ENCODE results near the gene RAET1G. TPM values are rescaled to one million over a fixed set of nuclear protein-coding genes. Genes with fewer than 3 reads are reported as not detected.
"Not testable (repeated sequence)": the region's sequence is repeated elsewhere in the genome, so short reads cannot be mapped to it uniquely, and the experiment has no call there.

RAET1G gene
- total RNA-seq, 2 donors from 2014 or later = not detected

- WGBS, 2 experiments (ENCODE audit: insufficient coverage in 1 of 2, insufficient read length in 1 of 2) = 26 to 27% methylated on average over 4 to 6 of the region's 6 CpGs
- no peaks in the 10 kb centered on the region for H3K9me3 Mint-ChIP-seq
Measured at GRCh38 chr6:149939909-149940671, 17.2 kb upstream of the RAET1G start.

GRCh38 chr6:149939356-149939648 lies 16.4 kb upstream of the RAET1G start:
- DNase-seq = peak; percentile 35
- no peak overlapping the region for H3K27ac ChIP-seq (ENCODE audit: low read depth, low read length)
- Mint-ChIP-seq H3K4me1 (peaks cover 3% of the 10 kb centered on the region), H3K27me3 (ENCODE audit: insufficient read depth) (peaks cover 100% of the 10 kb centered on the region), H3K4me3 (peak overlapping the region; percentile 12), H3K36me3 (ENCODE audit: low read depth) (no peaks in the 10 kb centered on the region), H3K9me3 (no peaks in the 10 kb centered on the region), H3K27ac (no peak overlapping the region)
- no peaks in the 10 kb centered on the region for H3K9me3 ChIP-seq (ENCODE audit: control insufficient read depth, low read length)
- no peak overlapping the region for H3K4me3 ChIP-seq (ENCODE audit: low read length)
- no peak for TF ChIP-seq CTCF (conservative IDR thresholded peaks at IDR 0.05)
- no peaks in the 10 kb centered on the region for H3K36me3 ChIP-seq (ENCODE audit: control insufficient read depth, insufficient read depth, low read length)
- H3K27me3 ChIP-seq (ENCODE audit: control insufficient read depth, insufficient read depth, low read length, poor library complexity, severe bottlenecking) = peaks cover 100% of the 10 kb centered on the region
- no peaks in the 10 kb centered on the region for H3K4me1 ChIP-seq (ENCODE audit: control insufficient read depth, insufficient read depth, low read length)
- no peak overlapping the region for H3K9ac ChIP-seq (ENCODE audit: extremely low read depth, low read length, poor library complexity, severe bottlenecking)
- WGBS, 2 experiments (ENCODE audit: insufficient coverage in 1 of 2, insufficient read length in 1 of 2) = 38 to 45% methylated on average over 3 to 5 of the region's 5 CpGs

More at GRCh38 chr6:149939909-149940671, 17.2 kb upstream of the RAET1G start:
- H3K4me1 Mint-ChIP-seq = peaks cover 3% of the 10 kb centered on the region
- H3K36me3 Mint-ChIP-seq (ENCODE audit: low read depth) = no peaks in the 10 kb centered on the region
- Histone ChIP-seq H3K36me3 (ENCODE audit: control insufficient read depth, insufficient read depth, low read length) (no peaks in the 10 kb centered on the region), H3K4me3 (ENCODE audit: low read length) (no peak overlapping the region), H3K9me3 (ENCODE audit: control insufficient read depth, low read length) (no peaks in the 10 kb centered on the region), H3K27me3 (ENCODE audit: control insufficient read depth, insufficient read depth, low read length, poor library complexity, severe bottlenecking) (peaks cover 92% of the 10 kb centered on the region), H3K4me1 (ENCODE audit: control insufficient read depth, insufficient read depth, low read length) (no peaks in the 10 kb centered on the region), H3K9ac (ENCODE audit: extremely low read depth, low read length, poor library complexity, severe bottlenecking) (no peak overlapping the region), H3K27ac (ENCODE audit: low read depth, low read length) (no peak overlapping the region)
- peak; percentile 42 for DNase-seq
- no peak overlapping the region for H3K27ac Mint-ChIP-seq
- no peak for TF ChIP-seq CTCF (conservative IDR thresholded peaks at IDR 0.05)
- H3K4me3 Mint-ChIP-seq = no peak overlapping the region
- H3K27me3 Mint-ChIP-seq (ENCODE audit: insufficient read depth) = peaks cover 95% of the 10 kb centered on the region

DNA sequence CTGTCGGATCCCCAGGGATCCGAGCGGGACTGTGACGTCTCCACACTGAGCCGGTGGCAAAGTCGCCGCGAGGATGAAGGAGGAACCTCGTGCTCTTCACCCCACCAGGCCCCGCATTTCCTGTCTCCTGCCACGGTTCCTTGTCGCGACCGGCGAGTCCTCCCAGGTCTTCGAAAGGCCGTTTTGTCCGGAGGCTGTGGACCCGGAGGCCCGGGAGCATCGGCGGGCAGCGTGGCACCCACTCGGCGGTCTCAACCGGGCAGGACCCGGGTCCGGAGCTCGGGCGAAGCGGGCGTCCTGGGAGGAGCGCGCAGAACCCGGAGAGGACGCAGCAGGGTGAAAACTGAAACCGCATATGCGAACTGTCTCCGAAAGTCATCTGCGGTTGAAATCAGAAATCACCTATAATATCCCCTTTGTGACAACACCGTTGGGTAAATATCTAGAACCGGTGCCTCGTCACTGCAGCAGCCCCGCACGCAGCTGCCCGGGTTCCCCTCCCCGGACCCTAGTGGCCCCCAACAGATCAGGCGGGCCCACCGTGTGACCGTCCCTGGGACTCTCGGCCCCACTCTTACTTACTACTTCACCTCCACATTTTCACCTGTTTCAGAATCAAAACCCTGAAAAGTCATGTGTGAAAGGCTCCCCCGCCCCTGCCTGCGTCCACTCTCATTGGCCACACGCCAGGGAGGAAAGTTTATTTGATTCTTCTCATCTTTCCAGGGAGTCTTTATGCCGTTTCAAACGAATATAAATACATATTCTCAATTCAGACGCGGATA lies 15.8 kb upstream of the RAET1G start:
- no peaks in the 10 kb centered on the region for H3K9me3 Mint-ChIP-seq
- no peak for TF ChIP-seq CTCF (conservative IDR thresholded peaks at IDR 0.05)
- H3K27ac Mint-ChIP-seq = no peak overlapping the region
- H3K9me3 ChIP-seq (ENCODE audit: control insufficient read depth, low read length) = no peaks in the 10 kb centered on the region
- H3K4me3 Mint-ChIP-seq = peak overlapping the region; percentile 42
- peaks cover 98% of the 10 kb centered on the region for H3K27me3 Mint-ChIP-seq (ENCODE audit: insufficient read depth)
- no peaks in the 10 kb centered on the region for H3K4me1 ChIP-seq (ENCODE audit: control insufficient read depth, insufficient read depth, low read length)
- no peaks in the 10 kb centered on the region for H3K36me3 ChIP-seq (ENCODE audit: control insufficient read depth, insufficient read depth, low read length)
- peaks cover 3% of the 10 kb centered on the region for H3K4me1 Mint-ChIP-seq
- no peaks in the 10 kb centered on the region for H3K36me3 Mint-ChIP-seq (ENCODE audit: low read depth)
- no peak overlapping the region for H3K9ac ChIP-seq (ENCODE audit: extremely low read depth, low read length, poor library complexity, severe bottlenecking)
- WGBS, 2 experiments (ENCODE audit: insufficient coverage in 1 of 2, insufficient read length in 1 of 2) = 3 to 4% methylated on average over 52 to 58 of the region's 58 CpGs
- H3K27ac ChIP-seq (ENCODE audit: low read depth, low read length) = no peak overlapping the region
- no peak overlapping the region for H3K4me3 ChIP-seq (ENCODE audit: low read length)
- H3K27me3 ChIP-seq (ENCODE audit: control insufficient read depth, insufficient read depth, low read length, poor library complexity, severe bottlenecking) = peaks cover 100% of the 10 kb centered on the region
- DNase-seq = peak; percentile 58

DNA sequence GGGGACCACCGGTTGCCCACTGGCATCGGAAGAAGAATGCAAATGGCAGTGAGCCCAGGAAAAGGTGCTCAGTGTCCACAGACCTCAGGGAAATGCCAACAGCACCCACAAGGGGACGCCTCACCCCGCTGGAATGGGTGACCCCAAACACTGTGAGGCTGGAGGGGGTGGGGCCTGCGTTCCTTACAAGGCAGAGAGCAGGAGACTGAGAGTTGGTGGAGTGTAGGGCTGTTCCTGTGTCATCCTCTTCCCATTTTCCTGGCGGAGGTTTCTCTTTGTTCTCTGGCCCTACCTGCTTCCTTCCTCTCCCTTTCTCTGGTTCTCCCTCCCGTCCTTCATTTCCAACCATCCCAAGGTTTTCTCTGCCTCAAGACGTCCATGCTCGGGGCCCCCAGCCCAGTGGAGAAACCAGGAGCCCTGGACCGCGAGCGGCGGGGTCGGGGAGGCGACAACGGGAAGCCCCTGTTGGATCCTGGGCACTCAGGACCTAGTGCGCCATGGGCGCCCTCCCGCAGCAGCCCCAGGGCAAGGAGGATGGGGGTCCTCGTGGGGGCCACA lies 15.2 kb upstream of the RAET1G start:
- not testable (repeated sequence) for H3K36me3 ChIP-seq (ENCODE audit: control insufficient read depth, insufficient read depth, low read length); H3K4me1 ChIP-seq (ENCODE audit: control insufficient read depth, insufficient read depth, low read length); H3K9me3 Mint-ChIP-seq; H3K4me1 Mint-ChIP-seq; H3K9ac ChIP-seq (ENCODE audit: extremely low read depth, low read length, poor library complexity, severe bottlenecking); H3K4me3 ChIP-seq (ENCODE audit: low read length); H3K27ac ChIP-seq (ENCODE audit: low read depth, low read length); H3K9me3 ChIP-seq (ENCODE audit: control insufficient read depth, low read length); DNase-seq; H3K27ac Mint-ChIP-seq; H3K36me3 Mint-ChIP-seq (ENCODE audit: low read depth)
- Mint-ChIP-seq H3K27me3 (ENCODE audit: insufficient read depth) (peaks cover 97% of the 10 kb centered on the region), H3K4me3 (peak overlapping the region; percentile 42)
- peaks cover 100% of the 10 kb centered on the region for H3K27me3 ChIP-seq (ENCODE audit: control insufficient read depth, insufficient read depth, low read length, poor library complexity, severe bottlenecking)
- 0 to 4% methylated on average over 8 to 15 of the region's 20 CpGs for WGBS, 2 experiments (ENCODE audit: insufficient coverage in 1 of 2, insufficient read length in 1 of 2)
